HepG2 (cell line): ENCODE results near the gene RPS6KL1. TPM values are rescaled to one million over a fixed set of nuclear protein-coding genes. Genes with fewer than 3 reads are reported as not detected.

Source experiments
- ATAC-seq: fragments of 200-7000 bp; cut with Tn5 transposase; 3 replicates; pipeline ENCODE4 v1.9.1; 2020; ENCODE audit warnings: mild to moderate bottlenecking, moderate library complexity
- BruUV-seq: library from RNA; stranded (reverse); fragments of 400-500 nt; replicated peaks from 2 replicates; lab custom pipeline; 2021; lab: Mats Ljungman, UMichigan
- CTCF ChIA-PET: fragments of 300-600 bp; formaldehyde crosslinking; extraction: SDS; loops from one replicate; lab custom pipeline; 2021; ENCODE audit warnings: low total read pairs, inconsistent platforms, low intra/inter-chr PET ratio; lab: Yijun Ruan, JAX
- POLR2A ChIA-PET: fragments of 350-600 bp; sonication (Branson Sonifier 250); formaldehyde crosslinking; loops from one replicate; lab custom pipeline; 2020; ENCODE audit warnings: antibody characterized with exemption, inconsistent platforms; lab: Yijun Ruan, JAX
- DNase-seq: peaks from one replicate; pipeline ENCODE4 v3.0.0-alpha.2; 2015; ENCODE audit warnings: low spot score
- FAIRE-seq: peaks from 3 replicates; lab custom pipeline; 2011; peaks lifted over from hg19 to GRCh38; lab: Jason Lieb, UNC
- H2AFZ ChIP-seq: one replicate; pipeline ENCODE4 v1.6.1; 2011; ENCODE audit warnings: low read length, inconsistent platforms
- H3K27ac ChIP-seq: fragments of 300-600 bp; 3 replicates; pipeline ENCODE4 v1.8.0; 2011; ENCODE audit warnings: mixed run types, mild to moderate bottlenecking, mixed read lengths, low read length, inconsistent platforms; ENCODE audit not compliant: insufficient read depth; ENCODE audit errors: extremely low read length
- H3K27me3 ChIP-seq, 2 experiments: fragments of 200-600 bp in 1 of 2; 2 replicates in 1 of 2; 3 replicates in 1 of 2; pipeline versions ENCODE4 v1.6.0 to v1.8.0; 2011; ENCODE audit warnings: low read length in 2 of 2, mild to moderate bottlenecking in 2 of 2, moderate library complexity in 2 of 2, inconsistent platforms in 1 of 2; ENCODE audit not compliant: insufficient read depth in 2 of 2, control insufficient read depth in 1 of 2
- H3K36me3 ChIP-seq, 2 experiments: fragments of 200-600 bp in 1 of 2; replicated peaks in 1 of 2; 2 replicates in 1 of 2; 3 replicates in 1 of 2; pipeline versions ENCODE4 v1.5.1 to v1.8.0; 2011; ENCODE audit warnings: low read length in 2 of 2, inconsistent platforms in 1 of 2; ENCODE audit not compliant: insufficient read depth in 2 of 2, control insufficient read depth in 1 of 2
- H3K4me1 ChIP-seq: 2 replicates; pipeline ENCODE4 v1.5.1; 2012; ENCODE audit warnings: low read length, inconsistent platforms; ENCODE audit not compliant: insufficient read depth
- H3K4me2 ChIP-seq: 2 replicates; pipeline ENCODE4 v1.6.0; 2011; ENCODE audit warnings: low read depth, low read length, inconsistent platforms
- H3K4me3 ChIP-seq, 3 experiments: fragments of 200-600 bp in 1 of 3; sonication (generic), shearing (Covaris generic) in 1 of 3; replicated peaks in 1 of 3; 2 replicates each; pipeline ENCODE4 v1.5.1; 2011 to 2016; ENCODE audit warnings: low read length in 3 of 3, inconsistent platforms in 2 of 3, low read depth in 2 of 3, mild to moderate bottlenecking in 2 of 3, control low read depth in 1 of 3, mixed read lengths in 1 of 3; ENCODE audit not compliant: insufficient read depth in 1 of 3
- H3K79me2 ChIP-seq: one replicate; pipeline ENCODE4 v1.6.1; 2011; ENCODE audit warnings: low read length, inconsistent platforms; ENCODE audit not compliant: insufficient read depth
- H3K9ac ChIP-seq: 2 replicates; pipeline ENCODE4 v1.6.0; 2011; ENCODE audit warnings: mild to moderate bottlenecking, low read depth, low read length, inconsistent platforms; ENCODE audit not compliant: insufficient read depth
- H3K9me3 ChIP-seq: 2 replicates; pipeline ENCODE4 v1.5.1; 2012; ENCODE audit warnings: mild to moderate bottlenecking, low read length
- H4K20me1 ChIP-seq: 2 replicates; pipeline ENCODE4 v1.6.0; 2011; ENCODE audit warnings: inconsistent platforms, mild to moderate bottlenecking, low read length, moderate library complexity; ENCODE audit not compliant: insufficient read depth
- CEBPB ChIP-seq: IDR thresholded peaks from 2 replicates; pipeline ENCODE4 v1.6.1; 2011; ENCODE audit warnings: low read depth, low read length, improper control_type of control experiment, borderline replicate concordance
- CEBPG ChIP-seq: IDR thresholded peaks from 2 replicates; pipeline ENCODE4 v1.6.1; 2016
- EP300 ChIP-seq, 3 experiments: sonication (generic) in 1 of 3; formaldehyde crosslinking in 1 of 3; IDR thresholded peaks; 2 replicates each; pipeline versions ENCODE4 v1.5.1 to v1.6.1; 2011 to 2020; ENCODE audit warnings: low read depth in 2 of 3, low read length in 2 of 3, borderline replicate concordance in 1 of 3, improper control_type of control experiment in 1 of 3, mild to moderate bottlenecking in 1 of 3, missing genetic modification reagents in 1 of 3, moderate library complexity in 1 of 3
- GLI4 ChIP-seq: sonication (generic); formaldehyde crosslinking; IDR thresholded peaks from 2 replicates; pipeline ENCODE4 v1.5.1; 2020; ENCODE audit warnings: missing genetic modification reagents, mild to moderate bottlenecking, moderate library complexity, borderline replicate concordance
- GMEB1 ChIP-seq: sonication (generic); formaldehyde crosslinking; IDR thresholded peaks from 2 replicates; pipeline ENCODE4 v1.5.1; 2020; ENCODE audit warnings: missing genetic modification reagents, mild to moderate bottlenecking, borderline replicate concordance
- HDAC2 ChIP-seq: sonication (generic); formaldehyde crosslinking; IDR thresholded peaks from 2 replicates; pipeline ENCODE4 v1.4.0; 2020; ENCODE audit warnings: missing genetic modification reagents
- HNF4A ChIP-seq: sonication (generic); formaldehyde crosslinking; IDR thresholded peaks from 2 replicates; pipeline ENCODE4 v1.4.0; 2020; ENCODE audit warnings: missing genetic modification reagents
- HNF4G ChIP-seq, 2 experiments: sonication (generic) in 1 of 2; formaldehyde crosslinking in 1 of 2; IDR thresholded peaks; 2 replicates each; pipeline versions ENCODE4 v1.4.0 to v1.6.1; 2011 to 2020; ENCODE audit warnings: borderline replicate concordance in 2 of 2, low read depth in 2 of 2, mild to moderate bottlenecking in 2 of 2, low read length in 1 of 2, missing genetic modification reagents in 1 of 2, moderate library complexity in 1 of 2
- MAFG ChIP-seq: sonication (generic); formaldehyde crosslinking; IDR thresholded peaks from 2 replicates; pipeline ENCODE4 v1.5.1; 2020; ENCODE audit warnings: mild to moderate bottlenecking, missing genetic modification reagents
- TAF15 ChIP-seq: fragments of 200-400 bp; formaldehyde crosslinking; IDR thresholded peaks from one replicate; pipeline ENCODE4 v1.6.1; 2018; ENCODE audit warnings: mild to moderate bottlenecking, low read depth, low read length; ENCODE audit not compliant: poor library complexity, severe bottlenecking
- ZNF3 ChIP-seq: IDR thresholded peaks from 2 replicates; pipeline ENCODE4 v1.7.0; 2017; ENCODE audit warnings: inconsistent platforms
- ZNF343 ChIP-seq: sonication (generic); formaldehyde crosslinking; IDR thresholded peaks from 2 replicates; pipeline ENCODE4 v1.4.0; 2020; ENCODE audit warnings: mild to moderate bottlenecking, missing genetic modification reagents
- ZNF703 ChIP-seq: sonication (generic); formaldehyde crosslinking; IDR thresholded peaks from 2 replicates; pipeline ENCODE4 v1.5.1; 2020; ENCODE audit warnings: missing genetic modification reagents, mild to moderate bottlenecking, moderate library complexity, borderline replicate concordance
- ZNF768 ChIP-seq: sonication (generic); formaldehyde crosslinking; IDR thresholded peaks from 2 replicates; pipeline ENCODE4 v1.4.0; 2020; ENCODE audit warnings: missing genetic modification reagents
- ZSCAN21 ChIP-seq: sonication (generic); formaldehyde crosslinking; IDR thresholded peaks from 2 replicates; pipeline ENCODE4 v1.8.0; 2022; ENCODE audit warnings: mild to moderate bottlenecking, missing genetic modification reagents, moderate library complexity, borderline replicate concordance
- WGBS: methylation state at CpG from one replicate; pipeline ENCODE4 v1.1.6; 2017; ENCODE audit warnings: low lambda C conversion rate; 5-methylcytosine and 5-hydroxymethylcytosine counted together
- in situ Hi-C: cut with HindIII; loops from 2 replicates; pipeline ENCODE4 v1.10.0; 2017; ENCODE audit warnings: low pct_unique_long_range_greater_than_20kb; ENCODE audit not compliant: extremely low pct_ligation_motif_present
- intact Hi-C: fragments of 100-400 bp; cut with micrococcal nuclease; formaldehyde crosslinking; loops from one replicate; pipeline ENCODE4 v1.10.0; 2022; ENCODE audit not compliant: unreplicated experiment
- polyA plus RNA-seq, 8 experiments: library from polyadenylated mRNA; depleted of rRNA in 3 of 8; stranded (reverse) in 7 of 8; unstranded in 1 of 8; fragments of >200 nt; fragmentation: Illumina TruSeq in 4 of 8; extraction: Trizol in 4 of 8; gene quantifications; 2 replicates each; pipeline versions ENCODE4 v1.2.1 to v1.2.3, GENCODE V29; 2011 to 2016; ENCODE audit warnings: low read depth in 4 of 8, missing spikeins in 1 of 8, mixed read lengths in 1 of 8; ENCODE audit not compliant: insufficient read depth in 1 of 8
- total RNA-seq, 5 experiments: library from RNA; depleted of rRNA; stranded (reverse); fragments of >200 nt; fragmentation: Illumina TruSeq; extraction: Trizol; gene quantifications; 2 replicates each; pipeline ENCODE4 v1.2.3, GENCODE V29; 2016; ENCODE audit warnings: low read depth in 1 of 5
- TF ChIP-seq, protein P1 (sequence below): IDR thresholded peaks from 2 replicates; pipeline ENCODE4 v1.6.1; 2016
- TF ChIP-seq, protein P2 (sequence below): sonication (generic); formaldehyde crosslinking; conservative IDR thresholded peaks from 2 replicates; pipeline ENCODE4 v1.8.1; 2023; ENCODE audit warnings: missing genetic modification reagents

The RPS6KL1 gene
- total and polyA plus RNA-seq, 2 of the 13 experiments (the other 11 are each of a cell fraction or from before 2014, with no cell fraction given): 6.5 to 11.5 TPM

DNA sequence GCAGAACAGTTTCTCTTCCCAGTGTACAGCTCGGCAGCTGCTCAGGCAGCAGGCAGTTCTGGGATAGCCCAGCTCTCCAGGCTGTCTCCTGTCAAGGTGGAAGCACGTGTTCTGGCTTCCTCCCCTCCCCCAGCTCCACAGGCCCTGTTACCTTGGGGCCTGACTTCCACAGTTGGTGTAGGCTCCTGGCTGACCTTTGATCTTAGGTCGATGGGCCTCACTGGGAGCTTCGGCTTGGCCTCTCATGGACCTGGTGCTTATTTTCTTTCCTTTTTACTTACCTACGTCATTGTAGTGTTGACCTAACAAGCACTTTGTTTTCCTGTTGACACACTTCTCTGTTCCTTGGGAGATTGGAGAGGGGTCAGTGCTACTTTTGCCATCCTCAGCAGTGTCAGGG lies 24.4 kb downstream of the RPS6KL1 start (continued):
- TF ChIP-seq ZNF768 (no peak), MAFG (no peak)
- TF ChIP-seq, protein P1, sequence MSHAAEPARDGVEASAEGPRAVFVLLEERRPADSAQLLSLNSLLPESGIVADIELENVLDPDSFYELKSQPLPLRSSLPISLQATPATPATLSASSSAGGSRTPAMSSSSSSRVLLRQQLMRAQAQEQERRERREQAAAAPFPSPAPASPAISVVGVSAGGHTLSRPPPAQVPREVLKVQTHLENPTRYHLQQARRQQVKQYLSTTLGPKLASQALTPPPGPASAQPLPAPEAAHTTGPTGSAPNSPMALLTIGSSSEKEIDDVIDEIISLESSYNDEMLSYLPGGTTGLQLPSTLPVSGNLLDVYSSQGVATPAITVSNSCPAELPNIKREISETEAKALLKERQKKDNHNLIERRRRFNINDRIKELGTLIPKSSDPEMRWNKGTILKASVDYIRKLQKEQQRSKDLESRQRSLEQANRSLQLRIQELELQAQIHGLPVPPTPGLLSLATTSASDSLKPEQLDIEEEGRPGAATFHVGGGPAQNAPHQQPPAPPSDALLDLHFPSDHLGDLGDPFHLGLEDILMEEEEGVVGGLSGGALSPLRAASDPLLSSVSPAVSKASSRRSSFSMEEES (CRISPR knock-in tag): peak; percentile 90
- TF ChIP-seq, all 625 proteins: peak for 227

- DNase-seq (peak; percentile 59), FAIRE-seq (peak; percentile 86), ATAC-seq (peak; percentile 22)
- H3K27me3 ChIP-seq: no peaks in the 10 kb centered on the region
- peak overlapping the region; percentile 73 for H3K27ac ChIP-seq
- no peak overlapping the region for H2AFZ ChIP-seq
- H3K4me1 ChIP-seq: peaks cover 46% of the 10 kb centered on the region
- no peak overlapping the region; a peak in 1 of 6 replicates for H3K4me3 ChIP-seq
- no peaks in the 10 kb centered on the region for H3K9me3 ChIP-seq
- in situ Hi-C loops (no loop called here), intact Hi-C loops (loop anchor here (2.0 kb wide), 1 partner anchor 17 kb away; the partner anchor contains the start of gene DLST)
- WGBS: 5% methylated on average over 2 of the region's 2 CpGs
- TF ChIP-seq ZNF3 (CRISPR knock-in tag) (0 out of 2 replicates have a peak, but pooled peaks have one; percentile 22), CEBPG (CRISPR knock-in tag) (peak; percentile 44), ZNF343 (CRISPR knock-in tag) (no peak), CEBPB (peak; percentile 39; the same call in 1 of the 2 replicates), HNF4G (IDR thresholded peaks at IDR 0.05; ENCODE audit: borderline replicate concordance, low read depth, low read length) (peak; percentile 34; the same call in 1 of the 2 replicates), HNF4G (CRISPR knock-in tag; IDR thresholded peaks at IDR 0.05; ENCODE audit: borderline replicate concordance, low read depth) (no peak), EP300 (IDR thresholded peaks at IDR 0.05; ENCODE audit: low read depth in 2 of 2, low read length in 2 of 2) (peak in 1 of 2 experiments; percentile 70; a peak in 1 of 4 replicates), EP300 (CRISPR knock-in tag; IDR thresholded peaks at IDR 0.05; ENCODE audit: borderline replicate concordance) (no peak), TAF15 (no peak), GLI4 (no peak), ZNF703 (CRISPR knock-in tag) (no peak), ZSCAN21 (CRISPR knock-in tag) (no peak), HNF4A (CRISPR knock-in tag) (0 out of 2 replicates have a peak, but pooled peaks have one; percentile 42), HDAC2 (CRISPR knock-in tag) (no peak), GMEB1 (CRISPR knock-in tag) (no peak)
- TF ChIP-seq, protein P2, sequence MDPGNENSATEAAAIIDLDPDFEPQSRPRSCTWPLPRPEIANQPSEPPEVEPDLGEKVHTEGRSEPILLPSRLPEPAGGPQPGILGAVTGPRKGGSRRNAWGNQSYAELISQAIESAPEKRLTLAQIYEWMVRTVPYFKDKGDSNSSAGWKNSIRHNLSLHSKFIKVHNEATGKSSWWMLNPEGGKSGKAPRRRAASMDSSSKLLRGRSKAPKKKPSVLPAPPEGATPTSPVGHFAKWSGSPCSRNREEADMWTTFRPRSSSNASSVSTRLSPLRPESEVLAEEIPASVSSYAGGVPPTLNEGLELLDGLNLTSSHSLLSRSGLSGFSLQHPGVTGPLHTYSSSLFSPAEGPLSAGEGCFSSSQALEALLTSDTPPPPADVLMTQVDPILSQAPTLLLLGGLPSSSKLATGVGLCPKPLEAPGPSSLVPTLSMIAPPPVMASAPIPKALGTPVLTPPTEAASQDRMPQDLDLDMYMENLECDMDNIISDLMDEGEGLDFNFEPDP (CRISPR knock-in tag): no peak
- peaks cover 54 to 86% of the 10 kb centered on the region in 2 experiments for H3K36me3 ChIP-seq
- H3K4me2 ChIP-seq: peak overlapping the region; percentile 37; the same call in 1 of the 2 replicates
- H3K79me2 ChIP-seq: no peaks in the 10 kb centered on the region
- peak overlapping the region; percentile 40 for H3K9ac ChIP-seq
- CTCF ChIA-PET: no interaction called here
- POLR2A ChIA-PET: interaction anchor here (0.9 to 6.2 kb wide), 10 partner anchors 10 to 53 kb away, joined by 3 to 84 read pairs (median 4); partner anchors contain the start of genes DLST, PROX2 and RPS6KL1
- no TSS peak for BruUV-seq
- peaks cover 2% of the 10 kb centered on the region; the same call in 1 of the 2 replicates for H4K20me1 ChIP-seq
Observed at GRCh38 chr14:74898083-74898482, 25.0 kb downstream of the RPS6KL1 start.
